PFSK-1 (cell line): ENCODE data around the gene SLC51A.

ENCODE experiments used
- FOXP2 ChIP-seq: optimal IDR thresholded peaks from 2 replicates; pipeline ENCODE3; 2011; ENCODE audit warnings: borderline replicate concordance, control low read depth, inconsistent platforms; ENCODE audit not compliant: insufficient read depth; ENCODE audit errors: extremely low read length, extremely low read depth
- POLR2AphosphoS5 ChIP-seq: IDR thresholded peaks from 2 replicates; pipeline ENCODE4 v1.6.1; 2012; ENCODE audit warnings: low read depth, mild to moderate bottlenecking, control low read depth, low read length, moderate library complexity
- SIN3A ChIP-seq: IDR thresholded peaks from 2 replicates; pipeline ENCODE4 v1.6.1; 2012; ENCODE audit warnings: mild to moderate bottlenecking, low read length, moderate library complexity, borderline replicate concordance; ENCODE audit not compliant: insufficient read depth
- TAF1 ChIP-seq: IDR thresholded peaks from 2 replicates; pipeline ENCODE4 v1.6.1; 2012; ENCODE audit warnings: low read length, control low read depth, borderline replicate concordance; ENCODE audit not compliant: insufficient read depth
- TF ChIP-seq, protein P1 (sequence below), 2 experiments: IDR thresholded peaks; 2 replicates each; pipeline versions ENCODE4 v1.6.1 to v1.8.0; 2011 to 2012; ENCODE audit warnings: low read depth in 2 of 2, low read length in 2 of 2, control low read depth in 1 of 2, inconsistent platforms in 1 of 2, mild to moderate bottlenecking in 1 of 2, moderate library complexity in 1 of 2; ENCODE audit not compliant: insufficient read depth in 1 of 2

SLC51A gene

DNA sequence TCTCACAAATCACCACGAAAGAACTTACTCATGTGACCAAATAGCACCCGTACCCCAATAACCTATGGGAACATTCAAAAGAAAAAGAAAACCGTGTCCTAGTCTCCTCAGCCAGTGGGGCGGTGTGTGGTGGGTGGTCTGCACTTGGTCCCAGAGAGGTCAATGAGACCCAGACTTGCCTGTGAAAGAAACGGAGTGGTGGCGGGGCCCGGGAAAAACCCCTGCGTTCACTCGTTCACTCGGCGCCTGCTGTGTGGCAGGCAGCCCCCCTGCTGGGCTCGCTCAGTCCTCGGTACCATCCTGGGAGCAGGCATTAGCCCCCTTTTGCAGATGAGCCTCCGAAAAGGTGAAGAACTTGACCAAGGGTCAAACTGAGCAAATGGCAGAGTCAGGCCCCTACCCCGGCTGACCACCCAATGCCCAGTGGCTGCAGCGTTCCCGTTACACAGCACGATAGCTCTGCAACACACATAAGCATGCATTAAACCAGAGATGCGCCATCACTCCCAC lies 41.2 kb upstream of the SLC51A start:
- no peak for TF ChIP-seq TAF1
- TF ChIP-seq POLR2AphosphoS5, result no peak
- TF ChIP-seq FOXP2, result no peak
- TF ChIP-seq, protein P1, sequence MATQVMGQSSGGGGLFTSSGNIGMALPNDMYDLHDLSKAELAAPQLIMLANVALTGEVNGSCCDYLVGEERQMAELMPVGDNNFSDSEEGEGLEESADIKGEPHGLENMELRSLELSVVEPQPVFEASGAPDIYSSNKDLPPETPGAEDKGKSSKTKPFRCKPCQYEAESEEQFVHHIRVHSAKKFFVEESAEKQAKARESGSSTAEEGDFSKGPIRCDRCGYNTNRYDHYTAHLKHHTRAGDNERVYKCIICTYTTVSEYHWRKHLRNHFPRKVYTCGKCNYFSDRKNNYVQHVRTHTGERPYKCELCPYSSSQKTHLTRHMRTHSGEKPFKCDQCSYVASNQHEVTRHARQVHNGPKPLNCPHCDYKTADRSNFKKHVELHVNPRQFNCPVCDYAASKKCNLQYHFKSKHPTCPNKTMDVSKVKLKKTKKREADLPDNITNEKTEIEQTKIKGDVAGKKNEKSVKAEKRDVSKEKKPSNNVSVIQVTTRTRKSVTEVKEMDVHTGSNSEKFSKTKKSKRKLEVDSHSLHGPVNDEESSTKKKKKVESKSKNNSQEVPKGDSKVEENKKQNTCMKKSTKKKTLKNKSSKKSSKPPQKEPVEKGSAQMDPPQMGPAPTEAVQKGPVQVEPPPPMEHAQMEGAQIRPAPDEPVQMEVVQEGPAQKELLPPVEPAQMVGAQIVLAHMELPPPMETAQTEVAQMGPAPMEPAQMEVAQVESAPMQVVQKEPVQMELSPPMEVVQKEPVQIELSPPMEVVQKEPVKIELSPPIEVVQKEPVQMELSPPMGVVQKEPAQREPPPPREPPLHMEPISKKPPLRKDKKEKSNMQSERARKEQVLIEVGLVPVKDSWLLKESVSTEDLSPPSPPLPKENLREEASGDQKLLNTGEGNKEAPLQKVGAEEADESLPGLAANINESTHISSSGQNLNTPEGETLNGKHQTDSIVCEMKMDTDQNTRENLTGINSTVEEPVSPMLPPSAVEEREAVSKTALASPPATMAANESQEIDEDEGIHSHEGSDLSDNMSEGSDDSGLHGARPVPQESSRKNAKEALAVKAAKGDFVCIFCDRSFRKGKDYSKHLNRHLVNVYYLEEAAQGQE (IDR thresholded peaks at IDR 0.05; ENCODE audit: insufficient read depth in 1 of 2, low read depth in 2 of 2, low read length in 2 of 2), result no peak
- TF ChIP-seq SIN3A, result no peak

GRCh38 chr3:196175722-196176121 lies 40.6 kb upstream of the SLC51A start:
- TF ChIP-seq FOXP2 (no peak), TAF1 (no peak), POLR2AphosphoS5 (no peak), SIN3A (no peak)
- TF ChIP-seq, protein P1 (IDR thresholded peaks at IDR 0.05; ENCODE audit: insufficient read depth in 1 of 2, low read depth in 2 of 2, low read length in 2 of 2), result no peak

- TF ChIP-seq, protein P1 (IDR thresholded peaks at IDR 0.05; ENCODE audit: insufficient read depth in 1 of 2, low read depth in 2 of 2, low read length in 2 of 2), result no peak
- TF ChIP-seq SIN3A (no peak), TAF1 (no peak), FOXP2 (no peak), POLR2AphosphoS5 (no peak)
Measured at GRCh38 chr3:196177567-196177966, 38.8 kb upstream of the SLC51A start.

GRCh38 chr3:196177967-196178366 lies 38.4 kb upstream of the SLC51A start:
- TF ChIP-seq TAF1 (no peak), POLR2AphosphoS5 (no peak), SIN3A (no peak), FOXP2 (no peak)
- TF ChIP-seq, protein P1 (IDR thresholded peaks at IDR 0.05; ENCODE audit: insufficient read depth in 1 of 2, low read depth in 2 of 2, low read length in 2 of 2), result no peak

DNA sequence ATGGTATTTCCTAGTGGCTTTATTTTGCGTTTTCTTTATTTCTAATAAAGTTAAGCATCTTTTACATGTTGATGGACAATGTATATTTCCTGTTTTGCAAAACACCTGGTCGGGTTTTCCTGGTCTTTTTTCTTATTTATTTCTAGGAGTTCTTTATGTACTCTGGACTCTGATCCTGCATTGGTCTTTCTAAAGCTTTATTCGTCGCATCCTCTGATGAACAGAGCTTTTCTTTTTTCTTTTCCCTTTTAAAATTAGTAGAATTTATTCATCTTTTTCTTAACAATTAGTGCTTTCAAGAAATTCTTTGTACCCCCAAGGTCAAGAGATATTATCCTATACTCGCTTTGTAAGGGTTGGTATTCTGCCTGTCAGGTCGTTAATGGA lies 37.3 kb upstream of the SLC51A start:
- TF ChIP-seq POLR2AphosphoS5, result no peak
- TF ChIP-seq TAF1, result no peak
- TF ChIP-seq, protein P1 (IDR thresholded peaks at IDR 0.05; ENCODE audit: insufficient read depth in 1 of 2, low read depth in 2 of 2, low read length in 2 of 2), result no peak
- TF ChIP-seq SIN3A, result no peak
- TF ChIP-seq FOXP2, result no peak
